H1 (cell line): Measurements from ENCODE around the gene STX4. TPM values are rescaled to one million over a fixed set of nuclear protein-coding genes. Genes with fewer than 3 reads are reported as not detected.

Experiments
- CHD1 ChIP-seq: IDR thresholded peaks from 2 replicates; pipeline ENCODE4 v1.6.1; 2012; ENCODE audit warnings: low read depth, low read length, improper control_type of control experiment
- CHD7 ChIP-seq: fragments of 300-600 bp; sonication (generic); IDR thresholded peaks from 2 replicates; pipeline ENCODE4 v1.7.1; 2012; ENCODE audit warnings: low read length, moderate library complexity, mild to moderate bottlenecking, inconsistent platforms; ENCODE audit not compliant: insufficient replicate concordance
- EP300 ChIP-seq, 2 experiments: IDR thresholded peaks; 1 replicate in 1 of 2; 2 replicates in 1 of 2; pipeline ENCODE4 v1.6.1; 2011 to 2012; ENCODE audit warnings: low read depth in 2 of 2, low read length in 2 of 2, mild to moderate bottlenecking in 2 of 2, borderline replicate concordance in 1 of 2, inconsistent platforms in 1 of 2, moderate library complexity in 1 of 2
- HDAC6 ChIP-seq: IDR thresholded peaks from one replicate; pipeline ENCODE4 v1.7.1; 2012; ENCODE audit warnings: low read depth, mild to moderate bottlenecking, inconsistent platforms, low read length, moderate library complexity
- MAFK ChIP-seq: IDR thresholded peaks from 2 replicates; pipeline ENCODE4 v1.6.1; 2012; ENCODE audit warnings: low read depth, mild to moderate bottlenecking, improper control_type of control experiment, low read length
- RNF2 ChIP-seq: fragments of 200-900, 300-1000 bp; sonication (generic); IDR thresholded peaks from 2 replicates; pipeline ENCODE4 v1.7.1; 2016; ENCODE audit warnings: borderline replicate concordance, low read depth, mild to moderate bottlenecking, antibody characterized with exemption, low read length; ENCODE audit not compliant: poor library complexity, severe bottlenecking; ENCODE audit errors: missing control alignments
- RXRA ChIP-seq: IDR thresholded peaks from 2 replicates; pipeline ENCODE4 v1.6.1; 2011; ENCODE audit warnings: low read depth, mild to moderate bottlenecking, low read length, moderate library complexity; ENCODE audit not compliant: insufficient read depth
- SIRT6 ChIP-seq: IDR thresholded peaks from one replicate; pipeline ENCODE4 v1.7.1; 2012; ENCODE audit warnings: low read length, inconsistent platforms
- TCF12 ChIP-seq: IDR thresholded peaks from 2 replicates; pipeline ENCODE4 v1.6.1; 2011; ENCODE audit warnings: low read depth, mild to moderate bottlenecking, low read length
- polyA plus RNA-seq, 7 experiments: library from polyadenylated mRNA; depleted of rRNA in 3 of 7; stranded (reverse) in 5 of 7; unstranded in 2 of 7; fragments of >200 nt in 5 of 7; fragments of 200-250 nt in 2 of 7; gene quantifications; 1 replicate in 5 of 7; 2 replicates in 1 of 7; 4 replicates in 1 of 7; pipeline versions ENCODE4 v1.2.1 to v1.2.3, GENCODE V29; 2011 to 2013; ENCODE audit warnings: missing spikeins in 2 of 7, mixed read lengths in 2 of 7
- total RNA-seq: library from RNA; stranded (reverse); fragmentation: NEBNext Ultra II Directional; extraction: Animal tissue kit (Norgen Biotek cat#: 25700); gene quantifications from 2 replicates; pipeline ENCODE4 v1.2.1, GENCODE V29; 2021

STX4 gene
- total and polyA plus RNA-seq, 2 of the 8 experiments (the other 6 are each of a cell fraction or from before 2014, with no cell fraction given): 25.8 to 32.3 TPM

DNA sequence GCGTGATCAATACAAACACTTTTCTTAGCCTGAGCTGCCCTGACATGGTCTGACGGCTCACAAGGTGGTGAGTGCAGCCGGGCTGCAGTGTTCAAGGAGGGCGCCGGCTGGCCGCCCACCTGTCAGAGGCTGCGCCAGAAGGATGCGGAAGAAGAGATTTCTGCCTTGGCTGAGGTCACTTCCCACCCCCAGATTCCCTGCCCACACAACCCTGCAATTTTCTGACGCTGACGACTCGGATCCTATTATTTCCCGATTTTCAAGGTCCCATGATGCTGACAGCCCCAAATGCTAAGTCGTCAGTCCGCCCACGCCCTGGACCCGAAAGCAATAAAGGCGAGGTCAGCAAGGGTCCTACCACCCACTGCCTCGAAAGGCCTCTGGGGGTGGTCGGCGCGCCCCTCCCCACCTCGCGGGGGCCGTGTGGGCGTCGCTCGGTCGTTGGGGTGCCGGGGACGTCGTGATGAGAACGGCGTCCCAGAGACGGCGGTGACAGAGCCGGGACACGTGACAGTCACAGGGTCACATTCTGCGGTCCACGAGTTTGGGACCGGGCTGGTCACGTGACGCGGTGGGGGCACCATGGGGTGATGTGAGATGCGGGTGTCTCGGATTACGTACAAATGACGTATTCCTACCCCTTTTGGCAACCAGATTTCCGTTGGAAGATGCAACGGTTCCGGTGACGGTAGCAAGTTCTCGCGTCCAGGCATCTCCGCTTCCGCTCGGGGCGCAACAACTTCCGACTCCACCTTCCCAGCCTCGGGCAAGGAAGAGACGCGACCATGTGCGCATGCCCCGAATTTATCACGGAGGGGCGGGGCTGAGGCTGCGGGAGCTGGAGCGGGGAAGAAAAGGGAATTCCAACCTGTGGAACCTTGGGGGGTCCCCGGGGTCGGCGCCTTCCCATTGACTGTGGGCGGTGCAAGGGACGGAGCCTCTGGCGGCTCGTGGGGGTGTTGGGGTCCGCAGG is at the start of gene STX4 (continued):
- TF ChIP-seq RNF2 (no peak), CHD1 (no peak), MAFK (no peak), TCF12 (no peak), SIRT6 (no peak), CHD7 (peak; percentile 32), RXRA (no peak), HDAC6 (no peak), EP300 (IDR thresholded peaks at IDR 0.05; ENCODE audit: borderline replicate concordance in 1 of 2, low read depth in 2 of 2, low read length in 2 of 2) (no peak)
